ENCODE data around the gene KIF13A. TPM values are rescaled to one million over a fixed set of nuclear protein-coding genes. Genes with fewer than 3 reads are reported as not detected.

Gene KIF13A
- total and polyA plus RNA-seq, 2 donors (not counting 3 experiments of a cell fraction or from before 2014, with no cell fraction given): 24.9 to 65.8 TPM

DNA sequence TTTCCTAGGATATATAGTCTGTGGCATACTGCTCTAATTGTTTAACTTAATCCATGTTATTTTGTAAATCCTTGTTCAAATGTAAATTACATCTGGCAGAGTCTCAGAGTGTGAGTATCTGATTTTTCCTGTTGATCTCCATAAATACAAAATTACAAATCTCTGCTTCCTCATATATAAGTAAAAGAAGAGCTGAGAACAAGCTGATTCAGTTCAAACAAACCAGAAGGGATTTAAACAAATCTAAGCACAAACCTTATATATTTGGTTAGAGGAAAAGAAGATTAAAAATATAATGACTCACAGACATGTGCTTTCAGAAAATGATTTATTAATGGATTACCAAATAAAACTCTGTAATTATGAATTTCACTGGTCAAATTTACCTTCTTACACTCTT lies 37.3 kb downstream of the KIF13A start:
- Histone ChIP-seq H3K27ac (ENCODE audit: insufficient read depth, low read depth, low read length) (no peak overlapping the region), H3K27me3 (ENCODE audit: control insufficient read depth in 2 of 2, insufficient read depth in 2 of 2, low read length in 2 of 2) (no peaks in the 10 kb centered on the region), H3K79me2 (ENCODE audit: control insufficient read depth, insufficient read depth, low read length) (peaks cover 17% of the 10 kb centered on the region), H3K4me2 (ENCODE audit: insufficient read depth, low read length) (no peak overlapping the region), H3K9me1 (replicated peaks; ENCODE audit: control insufficient read depth, extremely low read depth, insufficient read depth, low read length) (peaks cover 2% of the 10 kb centered on the region), H4K20me1 (replicated peaks; ENCODE audit: control insufficient read depth, extremely low read depth, insufficient read depth, low read length) (no peaks in the 10 kb centered on the region), H3K36me3 (ENCODE audit: control insufficient read depth in 2 of 2, extremely low read depth in 1 of 2, insufficient read depth in 2 of 2, low read length in 2 of 2) (no peaks in the 10 kb centered on the region), H3K4me1 (ENCODE audit: control insufficient read depth, extremely low read depth, insufficient read depth, low read length) (peaks cover 7% of the 10 kb centered on the region), H3K4me3 (replicated peaks in 1 of 3; ENCODE audit: insufficient read depth in 1 of 3, low read depth in 1 of 3, low read length in 3 of 3) (no peak overlapping the region), H2AFZ (ENCODE audit: low read depth, low read length) (no peak overlapping the region), H3K9ac (replicated peaks; ENCODE audit: extremely low read depth, insufficient read depth, low read length) (no peak overlapping the region), H3K9me3 (replicated peaks; ENCODE audit: control insufficient read depth, insufficient read depth, low read length) (no peaks in the 10 kb centered on the region)
- POLR2A ChIA-PET: no interaction called here
- CTCF ChIA-PET: interaction anchor here (1.4 kb wide), 1 partner anchor 10 kb away, joined by 3 read pairs; no protein-coding TSS in a partner anchor
- intact Hi-C loops (cut with micrococcal nuclease): no loop called here
- no peak for TF ChIP-seq JUN (IDR thresholded peaks at IDR 0.05; ENCODE audit: borderline replicate concordance, insufficient read depth, insufficient read length, low read depth)
- TF ChIP-seq FOS (IDR thresholded peaks at IDR 0.05; ENCODE audit: borderline replicate concordance, insufficient read depth, low read length): no peak
- TF ChIP-seq POLR2A (IDR thresholded peaks at IDR 0.05; ENCODE audit: low read depth, low read length): no peak
- TF ChIP-seq, protein P1, sequence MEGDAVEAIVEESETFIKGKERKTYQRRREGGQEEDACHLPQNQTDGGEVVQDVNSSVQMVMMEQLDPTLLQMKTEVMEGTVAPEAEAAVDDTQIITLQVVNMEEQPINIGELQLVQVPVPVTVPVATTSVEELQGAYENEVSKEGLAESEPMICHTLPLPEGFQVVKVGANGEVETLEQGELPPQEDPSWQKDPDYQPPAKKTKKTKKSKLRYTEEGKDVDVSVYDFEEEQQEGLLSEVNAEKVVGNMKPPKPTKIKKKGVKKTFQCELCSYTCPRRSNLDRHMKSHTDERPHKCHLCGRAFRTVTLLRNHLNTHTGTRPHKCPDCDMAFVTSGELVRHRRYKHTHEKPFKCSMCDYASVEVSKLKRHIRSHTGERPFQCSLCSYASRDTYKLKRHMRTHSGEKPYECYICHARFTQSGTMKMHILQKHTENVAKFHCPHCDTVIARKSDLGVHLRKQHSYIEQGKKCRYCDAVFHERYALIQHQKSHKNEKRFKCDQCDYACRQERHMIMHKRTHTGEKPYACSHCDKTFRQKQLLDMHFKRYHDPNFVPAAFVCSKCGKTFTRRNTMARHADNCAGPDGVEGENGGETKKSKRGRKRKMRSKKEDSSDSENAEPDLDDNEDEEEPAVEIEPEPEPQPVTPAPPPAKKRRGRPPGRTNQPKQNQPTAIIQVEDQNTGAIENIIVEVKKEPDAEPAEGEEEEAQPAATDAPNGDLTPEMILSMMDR (IDR thresholded peaks at IDR 0.05; ENCODE audit: extremely low read depth in 1 of 2, insufficient read depth in 1 of 2, low read depth in 1 of 2, low read length in 2 of 2): no peak
- TF ChIP-seq, protein P2, sequence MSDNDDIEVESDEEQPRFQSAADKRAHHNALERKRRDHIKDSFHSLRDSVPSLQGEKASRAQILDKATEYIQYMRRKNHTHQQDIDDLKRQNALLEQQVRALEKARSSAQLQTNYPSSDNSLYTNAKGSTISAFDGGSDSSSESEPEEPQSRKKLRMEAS (IDR thresholded peaks at IDR 0.05; ENCODE audit: insufficient read depth, insufficient read length): no peak
- no peak for TF ChIP-seq MYC (IDR thresholded peaks at IDR 0.05; ENCODE audit: low read depth, low read length)
- TF ChIP-seq POLR2AphosphoS5 (IDR thresholded peaks at IDR 0.05; ENCODE audit: insufficient read depth, low read depth, low read length): no peak
- no peak for TF ChIP-seq EZH2 (IDR thresholded peaks at IDR 0.05; ENCODE audit: borderline replicate concordance, low read depth, low read length, severe bottlenecking)
- no peak for TF ChIP-seq GATA2 (IDR thresholded peaks at IDR 0.05; ENCODE audit: insufficient read depth, insufficient read length, low read depth, low read length)
- no peak for DNase-seq (ENCODE audit: low read depth, low spot score)
- no TSS peak for BruUV-seq (replicated peaks)
- dilution Hi-C loops (cut with MboI; ENCODE audit: extremely low pct_ligation_motif_present, low sequenced_read_pairs): no loop called here
- no peak for FAIRE-seq

All from endothelial cell of umbilical vein (primary cell).